KMS-11 (cell line): ENCODE measurements around the gene MSH3.

Experiments used
- H2AFZ ChIP-seq: fragments of 200-600 bp; sonication (generic); 2 replicates; pipeline ENCODE4 v1.6.1; 2016; ENCODE audit warnings: antibody characterized with exemption, mixed run types, low read depth
- H3K27ac ChIP-seq: fragments of 200-600 bp; sonication (generic); 2 replicates; pipeline ENCODE4 v1.6.1; 2016; ENCODE audit warnings: mild to moderate bottlenecking, mixed run types
- H3K27me3 ChIP-seq: fragments of 200-600 bp; sonication (generic); 2 replicates; pipeline ENCODE4 v1.6.1; 2017; ENCODE audit warnings: mild to moderate bottlenecking, low read depth, mixed run types, moderate library complexity; ENCODE audit not compliant: insufficient read depth
- H3K36me3 ChIP-seq: fragments of 200-600 bp; sonication (generic); 2 replicates; pipeline ENCODE4 v1.6.1; 2017; ENCODE audit warnings: mild to moderate bottlenecking, mixed run types; ENCODE audit not compliant: insufficient read depth
- H3K4me1 ChIP-seq: fragments of 200-600 bp; sonication (generic); 2 replicates; pipeline ENCODE4 v1.6.1; 2016; ENCODE audit warnings: mild to moderate bottlenecking, low read depth, mixed run types; ENCODE audit not compliant: poor library complexity, severe bottlenecking
- H3K4me2 ChIP-seq: fragments of 200-600 bp; sonication (generic); 2 replicates; pipeline ENCODE4 v1.7.0; 2016; ENCODE audit warnings: mild to moderate bottlenecking, mixed run types
- H3K4me3 ChIP-seq: fragments of 200-600 bp; sonication (generic); IDR thresholded peaks from 2 replicates; pipeline ENCODE4 v1.6.1; 2017; ENCODE audit warnings: low read depth, low read length, mixed read lengths; ENCODE audit not compliant: insufficient read depth
- H3K79me2 ChIP-seq: fragments of 200-600 bp; sonication (generic); 2 replicates; pipeline ENCODE4 v1.6.1; 2016; ENCODE audit warnings: low read depth, mixed run types; ENCODE audit not compliant: insufficient read depth
- H3K9ac ChIP-seq: fragments of 200-600 bp; sonication (generic); 2 replicates; pipeline ENCODE4 v1.6.1; 2016; ENCODE audit warnings: mild to moderate bottlenecking, mixed run types
- H4K20me1 ChIP-seq: fragments of 200-600 bp; sonication (generic); 2 replicates; pipeline ENCODE4 v1.6.1; 2016; ENCODE audit warnings: mild to moderate bottlenecking, mixed run types; ENCODE audit not compliant: insufficient read depth
- CTCF ChIP-seq: fragments of 200-600 bp; sonication (generic); conservative IDR thresholded peaks from 2 replicates; pipeline ENCODE4 v1.6.1; 2017; ENCODE audit warnings: low read depth, mild to moderate bottlenecking, antibody characterized with exemption, low read length, moderate library complexity, mixed read lengths

MSH3 gene

GRCh38 chr5:80790698-80791097 lies 136.2 kb downstream of the MSH3 start:
- H3K27ac ChIP-seq, result no peak overlapping the region
- no peaks in the 10 kb centered on the region for H4K20me1 ChIP-seq
- no peaks in the 10 kb centered on the region for H3K36me3 ChIP-seq
- H2AFZ ChIP-seq, result no peak overlapping the region
- no peaks in the 10 kb centered on the region for H3K4me1 ChIP-seq
- H3K9ac ChIP-seq, result no peak overlapping the region
- TF ChIP-seq CTCF, result no peak
- no peak overlapping the region for H3K4me3 ChIP-seq
- H3K79me2 ChIP-seq, result no peaks in the 10 kb centered on the region
- H3K27me3 ChIP-seq, result no peaks in the 10 kb centered on the region
- no peak overlapping the region for H3K4me2 ChIP-seq

GRCh38 chr5:80793354-80793753 lies 138.9 kb downstream of the MSH3 start:
- Histone ChIP-seq H3K9ac (no peak overlapping the region), H2AFZ (no peak overlapping the region), H3K79me2 (no peaks in the 10 kb centered on the region), H3K27me3 (no peaks in the 10 kb centered on the region), H3K4me1 (no peaks in the 10 kb centered on the region), H3K36me3 (no peaks in the 10 kb centered on the region), H4K20me1 (no peaks in the 10 kb centered on the region), H3K4me2 (no peak overlapping the region), H3K27ac (no peak overlapping the region), H3K4me3 (no peak overlapping the region)
- no peak for TF ChIP-seq CTCF

GRCh38 chr5:80796846-80797245 lies 142.4 kb downstream of the MSH3 start:
- no peaks in the 10 kb centered on the region for H3K4me1 ChIP-seq
- H3K79me2 ChIP-seq, result no peaks in the 10 kb centered on the region
- H3K27ac ChIP-seq, result no peak overlapping the region
- H3K4me3 ChIP-seq, result no peak overlapping the region
- no peak overlapping the region for H2AFZ ChIP-seq
- H3K4me2 ChIP-seq, result no peak overlapping the region
- no peaks in the 10 kb centered on the region for H3K27me3 ChIP-seq
- H4K20me1 ChIP-seq, result no peaks in the 10 kb centered on the region
- no peak overlapping the region for H3K9ac ChIP-seq
- no peak for TF ChIP-seq CTCF
- no peaks in the 10 kb centered on the region for H3K36me3 ChIP-seq

- H2AFZ ChIP-seq, result no peak overlapping the region
- H3K4me3 ChIP-seq, result no peak overlapping the region
- no peak overlapping the region for H3K9ac ChIP-seq
- no peaks in the 10 kb centered on the region for H3K4me1 ChIP-seq
- H3K79me2 ChIP-seq, result no peaks in the 10 kb centered on the region
- H4K20me1 ChIP-seq, result no peaks in the 10 kb centered on the region
- H3K27me3 ChIP-seq, result no peaks in the 10 kb centered on the region
- no peak for TF ChIP-seq CTCF
- no peak overlapping the region for H3K4me2 ChIP-seq
- no peaks in the 10 kb centered on the region for H3K36me3 ChIP-seq
- no peak overlapping the region for H3K27ac ChIP-seq
Observed at GRCh38 chr5:80797428-80798024, 143.1 kb downstream of the MSH3 start.
